T-cell (primary cell): ENCODE data around the gene ZG16B. TPM values are rescaled to one million over a fixed set of nuclear protein-coding genes. Genes with fewer than 3 reads are reported as not detected.
A peak's percentile ranks its signal among the peaks of the same experiment; 100 is the strongest.

Source experiments
- ATAC-seq, 4 experiments: fragments of 200-7000 bp in 3 of 4; fragments of 150-1000 bp in 1 of 4; cut with Tn5 transposase; replicated peaks in 1 of 4; 1 replicate in 3 of 4; 2 replicates in 1 of 4; pipeline ENCODE4 v1.10.0; 2021; ENCODE audit warnings: moderate library complexity in 3 of 4, mild to moderate bottlenecking in 2 of 4, moderate number of reproducible peaks in 1 of 4
- CTCF ChIA-PET, 2 donors: fragments of 300-600 bp; sonication (Branson Sonifier 250); formaldehyde crosslinking; loops; one replicate each; lab custom pipeline; 2022; ENCODE audit warnings: antibody characterized with exemption in 2 of 2; lab: Charles Lee
- POLR2A ChIA-PET, 2 donors: fragments of 300-600 bp; sonication (Branson Sonifier 250); formaldehyde crosslinking; loops; one replicate each; lab custom pipeline; 2022; ENCODE audit warnings: antibody characterized with exemption in 2 of 2; lab: Charles Lee
- DNase-seq, 35 experiments: peaks; one replicate each; pipeline versions ENCODE4 v3.0.0 to v3.0.0-alpha.2; 2013 to 2023
- H3K27ac ChIP-seq: one replicate; pipeline ENCODE4 v1.5.1; 2013; ENCODE audit warnings: low read length
- H3K27me3 ChIP-seq, 2 experiments: replicated peaks in 1 of 2; 1 replicate in 1 of 2; 2 replicates in 1 of 2; pipeline versions ENCODE4 v1.6.1 to v1.7.0; 2013; ENCODE audit warnings: low read length in 1 of 2, mixed read lengths in 1 of 2; ENCODE audit not compliant: control insufficient read depth in 2 of 2, insufficient read depth in 2 of 2; ENCODE audit errors: extremely low read depth in 1 of 2
- H3K36me3 ChIP-seq, 2 donors: 1 replicate in 1 of 2; 2 replicates in 1 of 2; pipeline versions ENCODE4 v1.6.1 to v1.7.0; 2013; ENCODE audit warnings: low read length in 1 of 2; ENCODE audit not compliant: control insufficient read depth in 2 of 2, insufficient read depth in 1 of 2; ENCODE audit errors: extremely low read depth in 1 of 2
- H3K4me1 ChIP-seq, 2 experiments: 1 replicate in 1 of 2; 2 replicates in 1 of 2; pipeline versions ENCODE4 v1.6.1 to v1.7.0; 2013; ENCODE audit warnings: low read length in 2 of 2, mixed read lengths in 1 of 2; ENCODE audit not compliant: insufficient read depth in 2 of 2, control insufficient read depth in 1 of 2; ENCODE audit errors: extremely low read depth in 1 of 2
- H3K4me3 ChIP-seq, 2 donors: 1 replicate in 1 of 2; 2 replicates in 1 of 2; pipeline versions ENCODE4 v1.5.1 to v1.7.0; 2013; ENCODE audit warnings: mild to moderate bottlenecking in 2 of 2, low read length in 1 of 2, moderate library complexity in 1 of 2; ENCODE audit not compliant: control insufficient read depth in 1 of 2; ENCODE audit errors: extremely low read depth in 1 of 2
- H3K9me3 ChIP-seq: 2 replicates; pipeline ENCODE4 v1.7.0; 2013
- H3K27ac Mint-ChIP-seq, 2 donors: one replicate each; pipeline ENCODE4 v1.8.0; 2020 to 2021; ENCODE audit warnings: mild to moderate bottlenecking in 2 of 2, mixed read lengths in 2 of 2
- H3K27me3 Mint-ChIP-seq, 2 donors: one replicate each; pipeline ENCODE4 v1.8.0; 2021 to 2022; ENCODE audit warnings: mixed read lengths in 2 of 2
- H3K36me3 Mint-ChIP-seq: one replicate; pipeline ENCODE4 v1.8.0; 2021; ENCODE audit warnings: mixed read lengths
- H3K4me1 Mint-ChIP-seq, 3 donors: one replicate each; pipeline ENCODE4 v1.8.0; 2020 to 2022; ENCODE audit warnings: mixed read lengths in 3 of 3, mild to moderate bottlenecking in 1 of 3
- H3K4me3 Mint-ChIP-seq, 3 donors: one replicate each; pipeline ENCODE4 v1.8.0; 2020 to 2022; ENCODE audit warnings: mild to moderate bottlenecking in 3 of 3, mixed read lengths in 3 of 3, moderate library complexity in 3 of 3
- H3K9me3 Mint-ChIP-seq, 3 donors: one replicate each; pipeline ENCODE4 v1.8.0; 2020 to 2022; ENCODE audit warnings: mixed read lengths in 3 of 3
- WGBS: methylation state at CpG from one replicate; pipeline ENCODE4 v1.1.5; 2013; ENCODE audit warnings: missing lambda C conversion rate; ENCODE audit not compliant: insufficient coverage; 5-methylcytosine and 5-hydroxymethylcytosine counted together
- total RNA-seq, 35 experiments: library from RNA in 6 of 35; stranded (reverse) in 6 of 35; fragments of 120-200 nt in 1 of 35; gene quantifications; one replicate each; pipeline versions ENCODE4 v1.2.1 to v1.2.4 and lab custom pipeline; 2013 to 2026

ZG16B gene
- total RNA-seq, 5 donors from 2014 or later (not counting 1 experiment from before 2014, with no cell fraction given): 0.43 TPM; not detected in 4

DNA sequence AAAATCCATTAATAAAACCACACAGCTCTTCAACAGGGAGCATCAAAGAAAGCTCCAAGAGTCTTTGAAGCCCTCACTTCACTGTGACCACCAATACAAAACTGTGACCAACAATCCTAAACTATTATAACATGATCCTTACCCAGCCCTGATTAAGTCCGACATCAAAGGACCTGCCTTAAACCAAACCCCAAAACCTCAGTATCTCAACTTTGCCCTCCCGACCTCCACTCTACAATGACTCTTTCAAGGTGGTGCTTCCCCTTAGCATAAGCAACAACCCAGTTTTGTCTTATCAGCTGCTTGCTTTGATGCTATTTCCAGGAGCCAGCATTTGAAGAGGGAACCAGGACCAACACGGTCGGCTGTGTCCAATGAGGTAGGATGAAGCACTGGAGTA lies 36.3 kb downstream of the ZG16B start:
- 55% methylated on average over 2 of the region's 4 CpGs for WGBS

DNA sequence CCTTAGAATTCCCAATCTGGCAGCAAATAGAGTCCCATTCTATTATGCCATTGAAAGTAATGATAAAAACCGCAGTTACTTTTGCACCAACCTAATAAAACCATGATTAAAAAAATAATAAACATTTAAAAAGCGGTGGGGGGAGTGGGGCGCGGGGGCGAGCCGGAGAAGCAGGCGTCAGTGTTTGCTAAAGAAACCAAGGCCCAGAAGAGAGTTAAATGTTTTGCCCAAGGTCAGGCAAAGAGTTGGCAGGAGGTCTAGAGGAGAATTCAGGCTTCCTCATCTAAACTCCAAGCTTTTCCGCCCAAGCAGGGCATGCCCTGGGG lies 37.5 kb downstream of the ZG16B start:
- WGBS: no CpG with 5 or more reads among the region's 8 CpGs
- ATAC-seq: no peak
- peaks cover 0 to 26% (median 13%) of the 10 kb centered on the region in 3 donors for H3K4me1 Mint-ChIP-seq

More for the DNA sequence above, 36.3 kb downstream of the ZG16B start:
- peaks cover 3 to 17% of the 10 kb centered on the region in 2 experiments for H3K4me1 ChIP-seq
- peak overlapping the region in 1 of 3 donors; percentile 3 for H3K4me3 Mint-ChIP-seq
- peaks cover 0 to 3% of the 10 kb centered on the region in 2 experiments for H3K27me3 ChIP-seq
- H3K9me3 ChIP-seq: no peaks in the 10 kb centered on the region
- no peaks in the 10 kb centered on the region for H3K9me3 Mint-ChIP-seq
- no peaks in the 10 kb centered on the region for H3K36me3 ChIP-seq
- H3K4me3 ChIP-seq: no peak overlapping the region
- POLR2A ChIA-PET: no interaction called here
- no peaks in the 10 kb centered on the region for H3K36me3 Mint-ChIP-seq
- CTCF ChIA-PET: interaction anchor here in 1 of 2 donors (0.6 to 1.0 kb wide), 2 partner anchors 28 to 1161 kb away, joined by 4 read pairs; no protein-coding TSS in a partner anchor
- peak overlapping the region; percentile 4 to 23 for H3K27ac Mint-ChIP-seq
- DNase-seq (peak in 1 of 35 experiments; percentile 38), ATAC-seq (no peak)
- no peak overlapping the region for H3K27ac ChIP-seq
- peaks cover 4% of the 10 kb centered on the region in 2 donors for H3K27me3 Mint-ChIP-seq
- peaks cover 0 to 26% (median 13%) of the 10 kb centered on the region in 3 donors for H3K4me1 Mint-ChIP-seq

DNA sequence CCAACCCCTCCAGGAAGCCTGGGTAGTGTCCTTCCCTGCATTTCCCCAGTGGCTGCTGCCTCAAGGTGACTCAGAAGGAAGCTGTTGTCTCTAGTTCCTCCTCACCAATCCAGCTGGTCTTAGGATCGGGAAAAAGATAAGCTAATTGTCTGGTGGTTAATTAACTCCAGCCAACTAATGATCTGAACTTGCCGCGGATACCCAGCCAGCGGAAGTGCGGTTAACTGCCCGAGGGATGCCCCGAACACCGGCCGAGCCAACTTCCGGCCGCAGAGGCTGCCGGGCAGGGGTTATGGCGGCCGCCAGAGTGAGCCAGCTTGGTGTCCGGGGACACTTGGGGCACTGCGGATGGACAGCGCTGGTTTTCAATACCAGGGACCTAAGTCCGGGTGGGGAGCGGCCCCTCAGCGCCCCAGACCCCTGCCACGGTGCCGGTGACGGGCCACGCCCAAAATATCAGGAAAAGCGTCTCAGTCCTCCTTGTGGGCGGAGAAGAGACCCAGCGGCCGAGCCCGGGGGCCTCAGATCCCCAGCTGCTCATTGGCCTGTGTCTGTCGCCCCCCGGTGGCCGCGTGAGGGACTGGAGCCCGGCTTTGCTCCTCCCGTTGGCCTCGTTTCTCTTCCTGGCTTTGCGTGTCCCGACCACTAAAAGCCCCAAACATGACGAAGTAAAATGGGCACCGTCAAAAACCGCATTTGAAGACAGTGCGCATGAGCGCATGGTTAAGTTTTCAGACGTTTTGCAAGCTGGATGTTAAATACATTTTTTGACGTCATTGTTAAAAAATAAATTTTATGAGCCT lies 38.1 kb downstream of the ZG16B start:
- Mint-ChIP-seq H3K27me3 (peaks cover 2 to 4% of the 10 kb centered on the region in 2 donors), H3K4me3 (peak overlapping the region; percentile 78 to 86 (median 84)), H3K27ac (peak overlapping the region; percentile 78 to 84), H3K4me1 (peaks cover 0 to 26% (median 13%) of the 10 kb centered on the region in 3 donors), H3K9me3 (no peaks in the 10 kb centered on the region), H3K36me3 (no peaks in the 10 kb centered on the region)
- WGBS: under 1% methylated on average over 38 of the region's 45 CpGs
- ATAC-seq (peak; percentile 91 to 97 (median 94)), DNase-seq (peak; percentile 87 to 97 (median 93))
- Histone ChIP-seq H3K4me1 (peaks cover 3 to 17% of the 10 kb centered on the region in 2 experiments), H3K27ac (peak overlapping the region; percentile 78), H3K36me3 (no peaks in the 10 kb centered on the region), H3K4me3 (peak overlapping the region; percentile 72), H3K27me3 (no peaks in the 10 kb centered on the region), H3K9me3 (no peaks in the 10 kb centered on the region)
- POLR2A ChIA-PET: interaction anchor here (0.6 kb wide), 2 partner anchors 9 to 52 kb away, joined by 4 to 10 read pairs; no protein-coding TSS in a partner anchor
- CTCF ChIA-PET: interaction anchor here (0.6 to 1.8 kb wide), 9 partner anchors 15 to 1094 kb away, joined by 4 to 19 read pairs (median 9); partner anchors contain the start of genes FLYWCH1 (in 1 of the 2) and FLYWCH2 (in 1 of the 2)

More for the DNA sequence above, 37.5 kb downstream of the ZG16B start:
- ChIA-PET POLR2A (no interaction called here), CTCF (interaction anchor here (1.2 to 1.8 kb wide), 6 partner anchors 15 to 59 kb away, joined by 5 to 19 read pairs (median 13); partner anchors contain the start of genes FLYWCH1 (in 1 of the 2) and FLYWCH2 (in 1 of the 2))
- no peaks in the 10 kb centered on the region for H3K9me3 Mint-ChIP-seq
- peaks cover 3 to 17% of the 10 kb centered on the region in 2 experiments for H3K4me1 ChIP-seq
- H3K27me3 ChIP-seq: no peaks in the 10 kb centered on the region
- peak overlapping the region in 1 of 2 donors; percentile 72 for H3K4me3 ChIP-seq
- peaks cover 2 to 4% of the 10 kb centered on the region in 2 donors for H3K27me3 Mint-ChIP-seq
- DNase-seq: no peak
- H3K36me3 ChIP-seq: no peaks in the 10 kb centered on the region
- no peaks in the 10 kb centered on the region for H3K9me3 ChIP-seq
- peak overlapping the region; percentile 78 to 86 (median 84) for H3K4me3 Mint-ChIP-seq
- no peaks in the 10 kb centered on the region for H3K36me3 Mint-ChIP-seq
- H3K27ac ChIP-seq: peak overlapping the region; percentile 78
- H3K27ac Mint-ChIP-seq: peak overlapping the region; percentile 78 to 84

DNA sequence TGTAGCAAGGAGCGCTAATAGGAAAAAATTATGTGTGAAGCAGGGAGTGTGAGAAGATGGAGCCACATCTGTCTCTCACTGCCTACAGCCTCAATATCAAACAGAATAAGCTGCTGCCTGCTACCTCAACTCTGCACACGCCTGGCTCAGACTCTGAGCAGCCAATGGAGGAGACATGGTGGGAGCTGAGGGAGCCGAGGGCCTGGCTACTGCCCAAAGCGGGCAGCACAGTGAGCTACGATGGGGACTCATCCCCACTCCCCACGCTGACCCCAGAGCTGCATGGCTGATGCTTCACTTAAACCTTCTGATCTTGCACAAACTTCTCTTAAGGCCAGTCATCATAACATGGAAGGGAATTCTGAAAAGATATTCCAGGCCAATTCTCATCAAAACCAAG lies 41.8 kb downstream of the ZG16B start:
- Mint-ChIP-seq H3K4me1 (peaks cover 0 to 16% (median 7%) of the 10 kb centered on the region in 3 donors), H3K27ac (no peak overlapping the region), H3K9me3 (no peaks in the 10 kb centered on the region), H3K4me3 (no peak overlapping the region), H3K36me3 (no peaks in the 10 kb centered on the region), H3K27me3 (peaks cover 0 to 4% of the 10 kb centered on the region in 2 donors)
- 92% methylated on average over 2 of the region's 6 CpGs for WGBS
- no peak for DNase-seq
- Histone ChIP-seq H3K27me3 (peaks cover 0 to 2% of the 10 kb centered on the region in 2 experiments), H3K9me3 (no peaks in the 10 kb centered on the region), H3K4me3 (no peak overlapping the region), H3K36me3 (no peaks in the 10 kb centered on the region), H3K27ac (no peak overlapping the region), H3K4me1 (peaks cover 3 to 21% of the 10 kb centered on the region in 2 experiments)
- no peak for ATAC-seq
- POLR2A ChIA-PET: no interaction called here
- CTCF ChIA-PET: interaction anchor here (0.6 to 1.8 kb wide), 5 partner anchors 11 to 131 kb away, joined by 3 to 5 read pairs (median 5); partner anchors contain the start of genes FLYWCH1 (in 1 of the 2) and FLYWCH2 (in 1 of the 2)

DNA sequence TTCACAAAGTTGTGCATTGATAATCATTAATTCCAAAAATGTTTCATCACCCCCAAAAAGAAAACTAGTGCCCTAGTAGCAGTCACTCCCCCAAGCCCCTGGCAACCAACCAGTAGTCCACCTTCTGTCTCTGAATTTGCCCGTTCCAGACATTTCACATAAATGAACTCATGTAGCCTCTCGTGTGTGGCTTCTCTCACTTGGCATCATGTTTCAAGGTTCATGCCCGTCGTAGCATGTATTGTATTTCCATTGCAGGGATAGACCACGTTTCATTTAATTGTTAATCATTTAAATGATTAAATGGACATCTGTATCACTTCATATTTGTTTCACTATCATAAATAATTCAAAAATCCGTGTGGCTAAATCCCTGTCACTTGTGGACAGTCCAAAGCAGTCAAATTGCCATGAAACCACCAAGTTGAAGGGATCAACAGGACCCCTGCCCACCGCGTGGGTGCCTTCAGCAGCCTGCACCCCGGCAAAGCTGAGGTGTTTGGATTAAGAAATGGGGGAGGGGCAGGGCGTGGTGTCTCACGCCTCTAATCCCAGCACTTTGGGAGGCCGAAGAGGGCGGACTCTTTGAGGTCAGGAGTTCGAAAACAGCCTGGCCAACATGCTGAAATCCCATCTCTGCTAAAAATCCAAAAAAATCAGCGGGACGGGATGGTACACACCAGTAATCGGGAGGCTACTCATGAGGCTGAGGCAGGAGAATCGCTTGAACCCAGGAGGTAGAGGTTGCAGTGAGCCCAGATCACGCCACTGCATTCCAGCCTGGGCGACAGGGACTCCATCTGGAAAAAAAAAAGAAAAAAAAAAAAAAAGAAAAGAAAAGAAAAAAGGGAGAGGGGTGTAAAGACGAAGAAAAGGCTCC lies 44.2 kb downstream of the ZG16B start:
- POLR2A ChIA-PET: interaction anchor here in 1 of 2 donors (0.7 kb wide), 1 partner anchor 9 kb away, joined by 6 read pairs; no protein-coding TSS in a partner anchor
- H3K36me3 Mint-ChIP-seq: no peaks in the 10 kb centered on the region

More for the DNA sequence above, 44.2 kb downstream of the ZG16B start:
- Histone ChIP-seq H3K4me1 (peaks cover 0 to 8% of the 10 kb centered on the region in 2 experiments), H3K27ac (no peak overlapping the region), H3K27me3 (peaks cover 0 to 2% of the 10 kb centered on the region in 2 experiments), H3K36me3 (no peaks in the 10 kb centered on the region), H3K9me3 (no peaks in the 10 kb centered on the region), H3K4me3 (no peak overlapping the region)
- H3K27ac Mint-ChIP-seq: no peak overlapping the region
- WGBS: 63% methylated on average over 15 of the region's 21 CpGs
- peaks cover 0 to under 1% (median 0%) of the 10 kb centered on the region in 3 donors for H3K4me1 Mint-ChIP-seq
- no peaks in the 10 kb centered on the region for H3K9me3 Mint-ChIP-seq
- peaks cover 0 to 4% of the 10 kb centered on the region in 2 donors for H3K27me3 Mint-ChIP-seq
- CTCF ChIA-PET: interaction anchor here (0.5 to 0.9 kb wide), 3 partner anchors 24 to 45 kb away, joined by 3 to 6 read pairs (median 4); no protein-coding TSS in a partner anchor
- ATAC-seq: no peak
- H3K4me3 Mint-ChIP-seq: no peak overlapping the region
- no peak for DNase-seq
